ENCODE results near the gene TFDP1. TPM values are rescaled to one million over a fixed set of nuclear protein-coding genes. Genes with fewer than 3 reads are reported as not detected.

The TFDP1 gene
- total and polyA plus RNA-seq, 2 of the 4 experiments (the other 2 are of a cell fraction): 59.3 to 97.0 TPM

DNA sequence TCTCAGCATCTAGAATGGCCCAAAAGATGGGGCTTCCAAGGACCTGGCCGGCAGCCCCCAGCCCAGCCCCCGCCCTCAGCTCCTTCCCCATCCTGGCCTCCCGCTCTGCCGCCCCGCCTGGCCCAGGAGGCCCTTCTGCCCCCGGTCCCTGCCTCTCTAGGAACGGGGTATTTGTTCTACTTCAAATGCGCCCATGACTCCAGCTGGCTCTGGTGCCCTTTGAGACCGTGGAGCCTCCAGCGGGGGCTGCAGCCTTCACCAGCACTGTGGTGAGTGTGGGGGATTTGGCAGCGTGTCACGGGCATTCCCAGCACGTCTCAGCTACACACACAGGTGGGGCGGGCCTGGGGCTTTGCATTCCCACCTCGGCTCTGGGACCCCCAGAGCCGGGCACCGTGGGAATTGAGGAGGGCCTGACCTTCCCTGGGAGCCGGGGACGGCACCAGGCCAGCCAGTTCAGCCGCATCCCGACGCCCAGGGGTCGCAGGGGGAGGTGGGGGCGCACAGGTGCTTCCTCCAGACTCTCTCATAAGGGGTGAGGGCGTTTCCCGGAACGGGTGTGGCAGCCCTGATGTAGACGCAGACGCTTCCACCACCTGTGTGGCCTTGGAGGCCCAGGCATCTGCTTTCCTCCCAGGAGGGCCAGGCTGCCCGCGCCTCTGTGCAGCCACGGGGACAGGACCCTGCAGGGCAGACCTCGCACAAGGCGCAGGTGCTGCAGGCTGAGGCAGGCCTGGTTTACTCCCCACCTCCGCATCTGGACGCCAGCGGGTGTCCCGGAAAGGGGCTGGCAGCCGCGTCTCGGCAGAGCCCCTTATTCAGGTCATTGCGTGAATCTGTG is 72.5 kb downstream of the TFDP1 start:
- dilution Hi-C loops (cut with HindIII; ENCODE audit: low sequenced_read_pairs, unreplicated experiment): no loop called here
- H4K5ac ChIP-seq (ENCODE audit: low read depth, low read length): no peak overlapping the region
- no peak overlapping the region for H3K14ac ChIP-seq (replicated peaks; ENCODE audit: low read depth, low read length)
- no peak overlapping the region for H2AK9ac ChIP-seq (replicated peaks; ENCODE audit: low read depth, low read length, poor library complexity)
- no TSS peak for BruUV-seq (replicated peaks)
- H4K8ac ChIP-seq (ENCODE audit: low read depth in 2 of 2, low read length in 2 of 2): no peak overlapping the region
- H3K79me1 ChIP-seq (ENCODE audit: low read depth in 1 of 2, low read length in 2 of 2): no peaks in the 10 kb centered on the region
- H2AFZ ChIP-seq (replicated peaks; ENCODE audit: low read length, poor library complexity): no peak overlapping the region
- no peak overlapping the region for H2BK15ac ChIP-seq (ENCODE audit: low read depth, low read length)
- no peak overlapping the region for H3K4me2 ChIP-seq (ENCODE audit: low read depth, low read length)
- H2BK5ac ChIP-seq (ENCODE audit: low read depth, low read length, poor library complexity, severe bottlenecking): no peak overlapping the region
- no peak overlapping the region for H3K4ac ChIP-seq (ENCODE audit: low read depth, low read length)
- no peaks in the 10 kb centered on the region; the same call in 1 of the 2 replicates for H4K20me1 ChIP-seq (ENCODE audit: insufficient read depth, low read length)
- H2BK20ac ChIP-seq (ENCODE audit: low read depth, low read length): no peak overlapping the region
- no peak overlapping the region for H3K4me3 ChIP-seq (ENCODE audit: insufficient read depth, low read depth, low read length)
- POLR2A ChIA-PET (ENCODE audit: unreplicated experiment): no interaction called here
- no peak overlapping the region for H2BK120ac ChIP-seq (ENCODE audit: low read depth, low read length)
- H2AK5ac ChIP-seq (ENCODE audit: low read depth, low read length): no peak overlapping the region
- peaks cover 3% of the 10 kb centered on the region; the same call in 1 of the 2 replicates for H3K27me3 ChIP-seq (ENCODE audit: control insufficient read depth, insufficient read depth, low read length)
- intact Hi-C loops (cut with micrococcal nuclease): no loop called here
- DNase-seq: no peak
- CTCF ChIA-PET: no interaction called here
- peaks cover 1% of the 10 kb centered on the region for H3K9me3 ChIP-seq (ENCODE audit: control insufficient read depth, insufficient read depth, low read length)
- H3K4me1 ChIP-seq (ENCODE audit: control insufficient read depth, insufficient read depth, low read length): no peaks in the 10 kb centered on the region
- no peak for ATAC-seq (ENCODE audit: low read depth)
- no peak overlapping the region for H4K91ac ChIP-seq (ENCODE audit: insufficient read depth, low read depth, low read length)
- TF ChIP-seq CHD1 (IDR thresholded peaks at IDR 0.05; ENCODE audit: low read depth, low read length) (no peak), MAFK (IDR thresholded peaks at IDR 0.05; ENCODE audit: low read depth, low read length) (no peak), NFE2L2 (IDR thresholded peaks at IDR 0.05; ENCODE audit: low read depth, low read length) (no peak), BHLHE40 (IDR thresholded peaks at IDR 0.05; ENCODE audit: low read depth, low read length) (no peak), SMC3 (IDR thresholded peaks at IDR 0.05; ENCODE audit: low read depth, low read length) (no peak)
- TF ChIP-seq, protein P1, sequence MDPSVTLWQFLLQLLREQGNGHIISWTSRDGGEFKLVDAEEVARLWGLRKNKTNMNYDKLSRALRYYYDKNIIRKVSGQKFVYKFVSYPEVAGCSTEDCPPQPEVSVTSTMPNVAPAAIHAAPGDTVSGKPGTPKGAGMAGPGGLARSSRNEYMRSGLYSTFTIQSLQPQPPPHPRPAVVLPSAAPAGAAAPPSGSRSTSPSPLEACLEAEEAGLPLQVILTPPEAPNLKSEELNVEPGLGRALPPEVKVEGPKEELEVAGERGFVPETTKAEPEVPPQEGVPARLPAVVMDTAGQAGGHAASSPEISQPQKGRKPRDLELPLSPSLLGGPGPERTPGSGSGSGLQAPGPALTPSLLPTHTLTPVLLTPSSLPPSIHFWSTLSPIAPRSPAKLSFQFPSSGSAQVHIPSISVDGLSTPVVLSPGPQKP (IDR thresholded peaks at IDR 0.05; ENCODE audit: borderline replicate concordance, low read depth, low read length): no peak
- no peak overlapping the region for H3K23ac ChIP-seq (ENCODE audit: low read depth, low read length)
- no peak overlapping the region for H3K18ac ChIP-seq (ENCODE audit: low read depth, low read length)
- H3K9ac ChIP-seq (ENCODE audit: low read depth, low read length): no peak overlapping the region
- no peaks in the 10 kb centered on the region for H3K36me3 ChIP-seq (ENCODE audit: control insufficient read depth, insufficient read depth, low read length)
- 75% methylated on average over 22 of the region's 42 CpGs; no CpG with 5 or more reads in 1 of the 2 experiments for WGBS, 2 experiments (ENCODE audit: extremely low coverage in 2 of 2, insufficient read length in 1 of 2)
- no peak overlapping the region for H3K27ac ChIP-seq (ENCODE audit: insufficient read depth, low read length)
- no peaks in the 10 kb centered on the region for H3K9me1 ChIP-seq (ENCODE audit: insufficient read depth, low read length)
- in situ Hi-C loops (cut with MboI; ENCODE audit: low sequenced_read_pairs): no loop called here
- H3K56ac ChIP-seq (ENCODE audit: extremely low read depth, insufficient read depth, low read length): no peak overlapping the region
